VCaP (cell line): ENCODE results near the gene ST3GAL3.
"Not testable (repeated sequence)": the region's sequence is repeated elsewhere in the genome, so short reads cannot be mapped to it uniquely, and the experiment has no call there.

Source experiments
- H3K27ac ChIP-seq: fragments of 450-650 bp; 2 replicates; pipeline ENCODE4 v1.5.1; 2017
- CTCF ChIP-seq: fragments of 450-650 bp; conservative IDR thresholded peaks from 2 replicates; pipeline ENCODE4 v1.5.1; 2017; ENCODE audit warnings: mild to moderate bottlenecking, moderate library complexity

Gene ST3GAL3

GRCh38 chr1:43711524-43712386, 4.4 kb downstream of the ST3GAL3 start:
- no peak for TF ChIP-seq CTCF
- H3K27ac ChIP-seq: no peak overlapping the region

- H3K27ac ChIP-seq: no peak overlapping the region
- no peak for TF ChIP-seq CTCF
Measured at GRCh38 chr1:43716559-43717281, 9.4 kb downstream of the ST3GAL3 start.

GRCh38 chr1:43719063-43719462, 11.7 kb downstream of the ST3GAL3 start:
- H3K27ac ChIP-seq: no peak overlapping the region
- no peak for TF ChIP-seq CTCF

GRCh38 chr1:43719670-43720419, 12.5 kb downstream of the ST3GAL3 start:
- H3K27ac ChIP-seq: not testable (repeated sequence)

- H3K27ac ChIP-seq: no peak overlapping the region
- no peak for TF ChIP-seq CTCF
Measured at GRCh38 chr1:43722810-43723209, 15.5 kb downstream of the ST3GAL3 start.

- H3K27ac ChIP-seq: no peak overlapping the region
- TF ChIP-seq CTCF: no peak
Measured at GRCh38 chr1:43729816-43730463, 22.6 kb downstream of the ST3GAL3 start.

GRCh38 chr1:43731867-43732531, 24.7 kb downstream of the ST3GAL3 start:
- no peak for TF ChIP-seq CTCF
- H3K27ac ChIP-seq: no peak overlapping the region
